Suprapubic skin (tissue), 4 donors: ENCODE measurements around the gene IGFBP3.

Source experiments
- EP300 ChIP-seq: sonication (generic); formaldehyde crosslinking; IDR thresholded peaks from one replicate; pipeline ENCODE4 v1.6.1; 2017; ENCODE audit warnings: antibody characterized with exemption
- POLR2A ChIP-seq, 2 donors: fragments of 450-650 bp; IDR thresholded peaks; one replicate each; pipeline ENCODE4 v1.6.1; 2017; ENCODE audit warnings: antibody characterized with exemption in 2 of 2, mild to moderate bottlenecking in 2 of 2, moderate library complexity in 2 of 2
- POLR2AphosphoS5 ChIP-seq, 3 donors: sonication (generic); formaldehyde crosslinking; IDR thresholded peaks; one replicate each; pipeline ENCODE4 v1.6.1; 2017; ENCODE audit warnings: antibody characterized with exemption in 3 of 3
- TF ChIP-seq, protein P1 (sequence below), 2 donors: fragments of 200-600 bp in 1 of 2; fragments of 450-650 bp in 1 of 2; sonication (generic) in 1 of 2; IDR thresholded peaks; one replicate each; pipeline ENCODE4 v1.5.1; 2016 to 2019; ENCODE audit warnings: antibody characterized with exemption in 2 of 2, mild to moderate bottlenecking in 1 of 2, moderate library complexity in 1 of 2

DNA sequence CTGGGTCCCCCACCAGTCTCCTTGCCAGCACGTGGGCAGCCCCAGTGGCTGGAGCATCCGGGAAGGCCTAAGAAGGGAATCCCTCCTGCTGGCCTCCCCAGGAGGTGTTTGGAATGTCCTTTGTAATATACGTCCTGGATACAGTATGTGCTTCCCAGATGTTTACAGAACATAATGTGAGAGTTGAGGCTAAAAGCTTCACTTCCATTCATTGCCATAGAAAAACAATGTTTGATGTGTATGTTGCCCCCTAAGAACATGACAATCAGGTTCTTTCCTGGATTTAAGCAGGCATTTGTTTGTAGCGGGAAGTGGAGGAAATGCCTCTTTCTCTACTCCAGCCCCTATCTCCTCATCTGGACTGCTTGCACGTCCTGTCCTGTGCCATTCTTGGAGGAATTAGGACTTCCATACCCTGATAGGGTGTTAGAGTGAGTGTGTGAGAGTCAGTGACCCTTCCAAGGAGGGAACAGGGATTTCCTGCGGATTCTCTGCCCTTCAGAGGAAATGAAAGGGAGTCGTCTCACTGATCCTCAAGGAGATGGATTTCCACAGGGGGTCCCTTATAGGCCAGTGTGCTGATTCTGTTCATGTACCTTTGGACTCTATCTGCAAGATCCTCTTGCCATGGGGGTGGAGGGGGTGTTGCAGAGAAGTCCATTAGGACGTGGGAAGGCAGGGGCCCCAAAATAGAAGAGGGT, 31.6 kb downstream of the IGFBP3 start:
- TF ChIP-seq, protein P1, sequence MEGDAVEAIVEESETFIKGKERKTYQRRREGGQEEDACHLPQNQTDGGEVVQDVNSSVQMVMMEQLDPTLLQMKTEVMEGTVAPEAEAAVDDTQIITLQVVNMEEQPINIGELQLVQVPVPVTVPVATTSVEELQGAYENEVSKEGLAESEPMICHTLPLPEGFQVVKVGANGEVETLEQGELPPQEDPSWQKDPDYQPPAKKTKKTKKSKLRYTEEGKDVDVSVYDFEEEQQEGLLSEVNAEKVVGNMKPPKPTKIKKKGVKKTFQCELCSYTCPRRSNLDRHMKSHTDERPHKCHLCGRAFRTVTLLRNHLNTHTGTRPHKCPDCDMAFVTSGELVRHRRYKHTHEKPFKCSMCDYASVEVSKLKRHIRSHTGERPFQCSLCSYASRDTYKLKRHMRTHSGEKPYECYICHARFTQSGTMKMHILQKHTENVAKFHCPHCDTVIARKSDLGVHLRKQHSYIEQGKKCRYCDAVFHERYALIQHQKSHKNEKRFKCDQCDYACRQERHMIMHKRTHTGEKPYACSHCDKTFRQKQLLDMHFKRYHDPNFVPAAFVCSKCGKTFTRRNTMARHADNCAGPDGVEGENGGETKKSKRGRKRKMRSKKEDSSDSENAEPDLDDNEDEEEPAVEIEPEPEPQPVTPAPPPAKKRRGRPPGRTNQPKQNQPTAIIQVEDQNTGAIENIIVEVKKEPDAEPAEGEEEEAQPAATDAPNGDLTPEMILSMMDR (IDR thresholded peaks at IDR 0.05) = no peak
- TF ChIP-seq EP300 = no peak
- no peak for TF ChIP-seq POLR2A (IDR thresholded peaks at IDR 0.05)
- TF ChIP-seq POLR2AphosphoS5 (IDR thresholded peaks at IDR 0.05) = no peak
